K562 (cell line): Measurements from ENCODE around the gene ZC3H8. TPM values are rescaled to one million over a fixed set of nuclear protein-coding genes. Genes with fewer than 3 reads are reported as not detected.

Experiments used
- ATAC-seq: fragments of 200-7000 bp; cut with Tn5 transposase; 3 replicates; pipeline ENCODE4 v1.9.1; 2020; ENCODE audit warnings: moderate library complexity
- BruUV-seq: library from RNA; stranded (reverse); fragments of 400-500 nt; replicated peaks from 2 replicates; lab custom pipeline; 2021; lab: Mats Ljungman, UMichigan
- CTCF ChIA-PET: fragments of 300-600 bp; formaldehyde crosslinking; extraction: SDS; loops from one replicate; lab custom pipeline; 2021; ENCODE audit warnings: low intra/inter-chr PET ratio; lab: Yijun Ruan, JAX
- POLR2A ChIA-PET: fragments of 300-600, 350-650 bp; sonication (Branson Sonifier 250); formaldehyde crosslinking; extraction: SDS; loops from one replicate; lab custom pipeline; 2021; ENCODE audit warnings: antibody characterized with exemption, inconsistent platforms; lab: Yijun Ruan, JAX
- DNase-seq, 4 experiments: peaks; one replicate each; pipeline versions ENCODE4 v3.0.0 to v3.0.0-alpha.2; 2011 to 2018; ENCODE audit warnings: low spot score in 3 of 4, mixed read lengths in 3 of 4; ENCODE audit errors: extremely low read depth in 1 of 4
- FAIRE-seq: peaks from 2 replicates; lab custom pipeline; 2011; peaks lifted over from hg19 to GRCh38; lab: Jason Lieb, UNC
- H2AFZ ChIP-seq: 2 replicates; pipeline ENCODE4 v1.6.0; 2011; ENCODE audit warnings: low read depth, low read length, control low read depth, inconsistent platforms
- H3K27ac ChIP-seq: fragments of 200-600 bp; 3 replicates; pipeline ENCODE4 v1.8.0; 2011; ENCODE audit warnings: low read depth, mild to moderate bottlenecking, control low read depth, inconsistent platforms, low read length, moderate library complexity, mixed read lengths; ENCODE audit errors: extremely low read depth
- H3K27me3 ChIP-seq, 2 experiments: fragments of 300-600 bp in 1 of 2; 2 replicates in 1 of 2; 3 replicates in 1 of 2; pipeline versions ENCODE4 v1.6.0 to v1.8.0; 2011; ENCODE audit warnings: inconsistent platforms in 2 of 2, low read length in 2 of 2, mild to moderate bottlenecking in 1 of 2, mixed read lengths in 1 of 2, moderate library complexity in 1 of 2; ENCODE audit not compliant: control insufficient read depth in 2 of 2, insufficient read depth in 2 of 2
- H3K36me3 ChIP-seq: fragments of 300-600 bp; 3 replicates; pipeline ENCODE4 v1.8.0; 2011; ENCODE audit warnings: mild to moderate bottlenecking, low read length, inconsistent platforms; ENCODE audit not compliant: control insufficient read depth, insufficient read depth
- H3K4me1 ChIP-seq, 2 experiments: fragments of 200-600 bp in 1 of 2; replicated peaks in 1 of 2; 2 replicates in 1 of 2; 3 replicates in 1 of 2; pipeline versions ENCODE4 v1.5.1 to v1.8.0; 2011; ENCODE audit warnings: inconsistent platforms in 2 of 2, low read length in 2 of 2, mild to moderate bottlenecking in 1 of 2, mixed read lengths in 1 of 2, moderate library complexity in 1 of 2; ENCODE audit not compliant: control insufficient read depth in 2 of 2, insufficient read depth in 2 of 2
- H3K4me2 ChIP-seq: 2 replicates; pipeline ENCODE4 v1.6.1; 2011; ENCODE audit warnings: low read length, control low read depth, inconsistent platforms, mixed read lengths; ENCODE audit not compliant: insufficient read depth
- H3K4me3 ChIP-seq: fragments of 200-600 bp; sonication (generic), shearing (Covaris generic); 2 replicates; pipeline ENCODE4 v1.5.1; 2016; ENCODE audit warnings: control low read depth, inconsistent platforms
- H3K79me2 ChIP-seq: fragments of 200-600 bp; 3 replicates; pipeline ENCODE4 v1.8.0; 2011; ENCODE audit warnings: low read length, inconsistent platforms; ENCODE audit not compliant: control insufficient read depth, insufficient read depth
- H3K9ac ChIP-seq, 2 experiments: 2 replicates each; pipeline versions ENCODE4 v1.6.0 to v1.6.1; 2011; ENCODE audit warnings: low read depth in 2 of 2, low read length in 2 of 2, control low read depth in 1 of 2, inconsistent platforms in 1 of 2, mild to moderate bottlenecking in 1 of 2, mixed read lengths in 1 of 2; ENCODE audit not compliant: insufficient read depth in 1 of 2
- H3K9me1 ChIP-seq: one replicate; pipeline ENCODE4 v1.6.0; 2011; ENCODE audit warnings: inconsistent platforms, mild to moderate bottlenecking, low read length, moderate library complexity; ENCODE audit not compliant: control insufficient read depth, insufficient read depth
- H3K9me3 ChIP-seq: replicated peaks from 2 replicates; pipeline ENCODE4 v1.5.1; 2011; ENCODE audit warnings: low read depth, low read length, inconsistent platforms; ENCODE audit not compliant: control insufficient read depth, insufficient read depth
- H4K20me1 ChIP-seq: replicated peaks from 2 replicates; pipeline ENCODE4 v1.6.1; 2011; ENCODE audit warnings: low read length, inconsistent platforms, mixed read lengths; ENCODE audit not compliant: control insufficient read depth, insufficient read depth
- C11orf30 ChIP-seq: fragments of 450-650 bp; IDR thresholded peaks from 2 replicates; pipeline ENCODE4 v1.6.1; 2016; ENCODE audit warnings: low read depth, mild to moderate bottlenecking
- CEBPG ChIP-seq, 3 experiments: fragments of 200-800 bp in 1 of 3; sonication (Bioruptor generic) in 1 of 3; sonication (generic) in 1 of 3; formaldehyde crosslinking in 1 of 3; IDR thresholded peaks in 2 of 3; conservative IDR thresholded peaks in 1 of 3; 2 replicates each; pipeline versions ENCODE4 v1.6.1 to v1.8.0; 2016 to 2022; ENCODE audit warnings: missing compliant biosample characterization in 2 of 3, missing genetic modification characterization in 2 of 3, mild to moderate bottlenecking in 1 of 3, missing genetic modification reagents in 1 of 3
- JUNB ChIP-seq: fragments of 450-650 bp; formaldehyde crosslinking; conservative IDR thresholded peaks from 2 replicates; pipeline ENCODE4 v1.4.0; 2020; ENCODE audit warnings: mild to moderate bottlenecking
- MAFF ChIP-seq: IDR thresholded peaks from 2 replicates; pipeline ENCODE4 v1.6.1; 2012; ENCODE audit warnings: low read length, improper control_type of control experiment
- MAFG ChIP-seq: fragments of 450-650 bp; conservative IDR thresholded peaks from 2 replicates; pipeline ENCODE4 v1.6.1; 2016; ENCODE audit warnings: missing genetic modification characterization, missing compliant biosample characterization
- MAFK ChIP-seq: IDR thresholded peaks from 2 replicates; pipeline ENCODE4 v1.6.1; 2011; ENCODE audit warnings: low read length, improper control_type of control experiment
- ZFX ChIP-seq: sonication (generic); formaldehyde crosslinking; IDR thresholded peaks from 2 replicates; pipeline ENCODE4 v1.8.0; 2022; ENCODE audit warnings: mild to moderate bottlenecking, missing genetic modification reagents, moderate library complexity
- ZNF316 ChIP-seq: fragments of 450-650 bp; IDR thresholded peaks from 2 replicates; pipeline ENCODE4 v1.6.1; 2016
- WGBS: fragments of 100-300 bp; shearing (Covaris generic); methylation state at CpG from one replicate; pipeline ENCODE4 v1.1.6; 2016; ENCODE audit warnings: low coverage, mixed read lengths; ENCODE audit not compliant: insufficient coverage; ENCODE audit errors: missing lambda C conversion rate; 5-methylcytosine and 5-hydroxymethylcytosine counted together
- in situ Hi-C: fragments of 300-500 bp; cut with MboI; formaldehyde crosslinking; loops from 4 replicates; pipeline ENCODE4 v1.15.0; 2018; ENCODE audit warnings: inconsistent platforms, mixed read lengths
- intact Hi-C: fragments of 100-400 bp; cut with micrococcal nuclease; formaldehyde crosslinking; loops from 2 replicates; pipeline ENCODE4 v1.14.2; 2022
- polyA plus RNA-seq, 8 experiments: library from polyadenylated mRNA; depleted of rRNA in 4 of 8; stranded (reverse) in 5 of 8; unstranded in 3 of 8; fragments of >200 nt; fragmentation: Nextera tagmentation in 2 of 8; fragmentation: Illumina TruSeq in 1 of 8; extraction: Ambion mirVana in 2 of 8; extraction: Trizol in 1 of 8; gene quantifications; 2 replicates each; pipeline versions ENCODE4 v1.2.1 to v1.2.3, GENCODE V29; 2011 to 2014; ENCODE audit warnings: inconsistent platforms in 1 of 8, missing spikeins in 1 of 8
- total RNA-seq, 7 experiments: library from RNA; depleted of rRNA in 6 of 7; stranded (reverse); fragments of >200 nt in 6 of 7; fragmentation: Illumina TruSeq in 2 of 7; extraction: Trizol in 2 of 7; gene quantifications; 2 replicates each; pipeline versions ENCODE4 v1.2.1 to v1.2.3, GENCODE V29; 2011 to 2021; ENCODE audit warnings: low replicate concordance in 1 of 7

The ZC3H8 gene
- total and polyA plus RNA-seq, 9 of the 15 experiments (the other 6 are each of a cell fraction or from before 2014, with no cell fraction given) = 11.6 to 41.5 (median 27.5) TPM

DNA sequence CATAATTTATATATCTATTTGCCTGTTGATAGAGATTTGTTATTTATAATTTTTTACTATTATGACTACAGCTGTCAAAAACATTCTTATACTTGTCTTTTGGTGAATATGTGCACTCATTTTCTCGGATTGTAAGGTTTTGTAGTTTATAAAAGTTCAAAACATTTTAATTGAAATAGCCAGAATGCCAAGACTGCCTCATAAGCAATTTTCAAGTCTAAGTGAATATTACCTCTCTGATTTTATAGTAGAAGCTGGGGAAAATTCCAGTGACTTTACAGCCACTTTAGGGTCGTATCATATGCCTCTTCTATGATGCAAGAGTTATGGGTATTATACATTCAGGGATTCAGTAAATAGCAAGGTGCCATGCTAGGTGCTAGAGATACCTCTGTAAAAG is 41.6 kb upstream of the ZC3H8 start:
- Histone ChIP-seq H3K9me3 (no peaks in the 10 kb centered on the region), H3K36me3 (no peaks in the 10 kb centered on the region), H3K27ac (no peak overlapping the region), H3K9me1 (no peaks in the 10 kb centered on the region), H3K4me2 (no peak overlapping the region), H2AFZ (no peak overlapping the region), H3K79me2 (no peaks in the 10 kb centered on the region), H4K20me1 (no peaks in the 10 kb centered on the region), H3K4me1 (peaks cover 0 to 5% of the 10 kb centered on the region in 2 experiments; a peak in 1 of 5 replicates), H3K9ac (no peak overlapping the region), H3K4me3 (no peak overlapping the region), H3K27me3 (no peaks in the 10 kb centered on the region)
- ATAC-seq = no peak
- in situ Hi-C loops (no loop called here), intact Hi-C loops (no loop called here)
- no peak for DNase-seq
- 3% methylated on average over 2 of the region's 2 CpGs for WGBS
- TF ChIP-seq CEBPG (CRISPR knock-in tag; IDR thresholded peaks at IDR 0.05) (no peak), CEBPG (tag; conservative IDR thresholded peaks at IDR 0.05 in 1 of 2, IDR thresholded peaks at IDR 0.05 in 1 of 2) (0 out of 4 replicates have a peak, but pooled peaks of 1 of the 2 experiments have one; percentile 7), ZNF316 (peak; percentile 54; the same call in 1 of the 2 replicates), MAFG (0 out of 2 replicates have a peak, but pooled peaks have one; percentile 14), JUNB (no peak), MAFK (0 out of 2 replicates have a peak, but pooled peaks have one; percentile 2), ZFX (no peak), MAFF (peak; percentile 8; the same call in 1 of the 2 replicates), C11orf30 (peak; percentile 43; the same call in 1 of the 2 replicates)
- FAIRE-seq = no peak
- POLR2A ChIA-PET = no interaction called here
- CTCF ChIA-PET = no interaction called here
- no TSS peak for BruUV-seq
